HepG2 (cell line): Measurements from ENCODE around the gene FAM219A. TPM values are rescaled to one million over a fixed set of nuclear protein-coding genes. Genes with fewer than 3 reads are reported as not detected.

ENCODE experiments used
- ADNP ChIP-seq: sonication (generic); formaldehyde crosslinking; IDR thresholded peaks from 2 replicates; pipeline ENCODE4 v1.4.0; 2020; ENCODE audit warnings: missing genetic modification reagents
- CEBPB ChIP-seq: IDR thresholded peaks from 2 replicates; pipeline ENCODE4 v1.6.1; 2011; ENCODE audit warnings: low read depth, low read length, improper control_type of control experiment, borderline replicate concordance
- FOXC1 ChIP-seq: sonication (generic); formaldehyde crosslinking; IDR thresholded peaks from 2 replicates; pipeline ENCODE4 v1.8.0; 2022; ENCODE audit warnings: mild to moderate bottlenecking, missing genetic modification reagents, borderline replicate concordance
- HMGA1 ChIP-seq: sonication (generic); formaldehyde crosslinking; conservative IDR thresholded peaks from 2 replicates; pipeline ENCODE4 v1.4.0; 2020; ENCODE audit warnings: missing genetic modification reagents
- ISX ChIP-seq: sonication (generic); formaldehyde crosslinking; conservative IDR thresholded peaks from 2 replicates; pipeline ENCODE4 v1.5.0; 2020; ENCODE audit warnings: missing genetic modification reagents
- TP53 ChIP-seq: sonication (generic); formaldehyde crosslinking; conservative IDR thresholded peaks from 2 replicates; pipeline ENCODE4 v1.4.0; 2020; ENCODE audit warnings: missing genetic modification reagents
- YEATS4 ChIP-seq: sonication (generic); formaldehyde crosslinking; IDR thresholded peaks from 2 replicates; pipeline ENCODE4 v1.4.0; 2020; ENCODE audit warnings: missing genetic modification reagents, borderline replicate concordance
- ZMYM4 ChIP-seq: sonication (generic); formaldehyde crosslinking; IDR thresholded peaks from 2 replicates; pipeline ENCODE4 v1.8.1; 2023; ENCODE audit warnings: mild to moderate bottlenecking, missing genetic modification reagents
- ZNF572 ChIP-seq: sonication (generic); formaldehyde crosslinking; IDR thresholded peaks from 2 replicates; pipeline ENCODE4 v1.5.1; 2020; ENCODE audit warnings: mild to moderate bottlenecking, missing genetic modification reagents
- ZNF841 ChIP-seq: sonication (generic); formaldehyde crosslinking; IDR thresholded peaks from 2 replicates; pipeline ENCODE4 v1.8.1; 2023; ENCODE audit warnings: missing genetic modification reagents, borderline replicate concordance
- polyA plus RNA-seq, 8 experiments: library from polyadenylated mRNA; depleted of rRNA in 3 of 8; stranded (reverse) in 7 of 8; unstranded in 1 of 8; fragments of >200 nt; fragmentation: Illumina TruSeq in 4 of 8; extraction: Trizol in 4 of 8; gene quantifications; 2 replicates each; pipeline versions ENCODE4 v1.2.1 to v1.2.3, GENCODE V29; 2011 to 2016; ENCODE audit warnings: low read depth in 4 of 8, missing spikeins in 1 of 8, mixed read lengths in 1 of 8; ENCODE audit not compliant: insufficient read depth in 1 of 8
- total RNA-seq, 5 experiments: library from RNA; depleted of rRNA; stranded (reverse); fragments of >200 nt; fragmentation: Illumina TruSeq; extraction: Trizol; gene quantifications; 2 replicates each; pipeline ENCODE4 v1.2.3, GENCODE V29; 2016; ENCODE audit warnings: low read depth in 1 of 5
- TF ChIP-seq, protein P1 (sequence below): sonication (generic); formaldehyde crosslinking; IDR thresholded peaks from 2 replicates; pipeline ENCODE4 v1.5.0; 2020; ENCODE audit warnings: mild to moderate bottlenecking, missing genetic modification reagents
- TF ChIP-seq, protein P2 (sequence below): sonication (generic); formaldehyde crosslinking; IDR thresholded peaks from 2 replicates; pipeline ENCODE4 v1.5.0; 2020; ENCODE audit warnings: missing genetic modification reagents
- TF ChIP-seq, protein P3 (sequence below): sonication (generic); formaldehyde crosslinking; IDR thresholded peaks from 2 replicates; pipeline ENCODE4 v1.4.0; 2020; ENCODE audit warnings: missing genetic modification reagents, borderline replicate concordance
- TF ChIP-seq, protein P4 (sequence below): IDR thresholded peaks from 2 replicates; pipeline ENCODE4 v1.6.1; 2016; ENCODE audit warnings: low read depth
- TF ChIP-seq, protein P5 (sequence below): sonication (generic); formaldehyde crosslinking; IDR thresholded peaks from 2 replicates; pipeline ENCODE4 v1.5.1; 2020; ENCODE audit warnings: mild to moderate bottlenecking, missing genetic modification reagents, moderate library complexity
- TF ChIP-seq, protein P6 (sequence below): sonication (generic); formaldehyde crosslinking; IDR thresholded peaks from 2 replicates; pipeline ENCODE4 v1.4.0; 2020; ENCODE audit warnings: missing genetic modification reagents, borderline replicate concordance

The FAM219A gene
- total and polyA plus RNA-seq, 2 of the 13 experiments (the other 11 are each of a cell fraction or from before 2014, with no cell fraction given) = 3.9 to 6.4 TPM

DNA sequence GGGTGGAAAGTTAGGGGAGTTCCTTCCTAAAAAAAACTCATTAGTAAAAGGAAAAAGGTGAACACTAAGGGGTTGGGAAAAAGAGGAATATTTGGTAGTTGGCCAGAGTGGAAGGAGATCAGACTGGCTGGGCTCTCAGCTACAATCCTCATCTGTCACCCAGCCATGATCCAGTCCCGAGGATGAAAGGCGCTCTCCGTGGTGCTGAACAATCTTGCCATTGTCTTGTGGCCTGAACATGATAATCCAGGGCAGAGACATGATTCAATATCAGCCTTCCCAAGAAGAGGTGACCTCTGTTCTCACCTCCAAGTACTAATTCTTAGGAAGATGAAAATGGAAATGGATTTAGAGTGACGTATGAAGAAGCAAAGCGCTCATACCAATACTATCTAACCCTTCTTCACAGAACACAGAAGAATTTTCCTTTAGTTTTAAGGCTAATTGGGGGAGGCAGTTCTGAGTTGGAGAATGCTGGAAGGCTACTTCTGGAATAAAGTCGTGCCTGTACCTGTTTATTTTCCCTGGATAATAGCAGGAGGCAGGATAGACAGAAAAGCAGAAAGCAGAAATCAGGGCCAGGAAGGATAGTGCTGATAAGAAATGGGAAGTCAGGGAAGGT is 45.0 kb downstream of the FAM219A start (continued):
- TF ChIP-seq ZNF841 (CRISPR knock-in tag) (no peak), TP53 (CRISPR knock-in tag) (no peak), FOXC1 (CRISPR knock-in tag) (no peak), ISX (no peak), ADNP (CRISPR knock-in tag) (no peak), ZNF572 (CRISPR knock-in tag) (no peak), YEATS4 (CRISPR knock-in tag) (no peak), CEBPB (no peak), HMGA1 (CRISPR knock-in tag) (no peak), ZMYM4 (CRISPR knock-in tag) (no peak)
- TF ChIP-seq, protein P1, sequence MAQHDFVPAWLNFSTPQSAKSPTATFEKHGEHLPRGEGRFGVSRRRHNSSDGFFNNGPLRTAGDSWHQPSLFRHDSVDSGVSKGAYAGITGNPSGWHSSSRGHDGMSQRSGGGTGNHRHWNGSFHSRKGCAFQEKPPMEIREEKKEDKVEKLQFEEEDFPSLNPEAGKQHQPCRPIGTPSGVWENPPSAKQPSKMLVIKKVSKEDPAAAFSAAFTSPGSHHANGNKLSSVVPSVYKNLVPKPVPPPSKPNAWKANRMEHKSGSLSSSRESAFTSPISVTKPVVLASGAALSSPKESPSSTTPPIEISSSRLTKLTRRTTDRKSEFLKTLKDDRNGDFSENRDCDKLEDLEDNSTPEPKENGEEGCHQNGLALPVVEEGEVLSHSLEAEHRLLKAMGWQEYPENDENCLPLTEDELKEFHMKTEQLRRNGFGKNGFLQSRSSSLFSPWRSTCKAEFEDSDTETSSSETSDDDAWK (CRISPR knock-in tag) = no peak
- TF ChIP-seq, protein P2, sequence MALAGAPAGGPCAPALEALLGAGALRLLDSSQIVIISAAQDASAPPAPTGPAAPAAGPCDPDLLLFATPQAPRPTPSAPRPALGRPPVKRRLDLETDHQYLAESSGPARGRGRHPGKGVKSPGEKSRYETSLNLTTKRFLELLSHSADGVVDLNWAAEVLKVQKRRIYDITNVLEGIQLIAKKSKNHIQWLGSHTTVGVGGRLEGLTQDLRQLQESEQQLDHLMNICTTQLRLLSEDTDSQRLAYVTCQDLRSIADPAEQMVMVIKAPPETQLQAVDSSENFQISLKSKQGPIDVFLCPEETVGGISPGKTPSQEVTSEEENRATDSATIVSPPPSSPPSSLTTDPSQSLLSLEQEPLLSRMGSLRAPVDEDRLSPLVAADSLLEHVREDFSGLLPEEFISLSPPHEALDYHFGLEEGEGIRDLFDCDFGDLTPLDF = no peak
- TF ChIP-seq, protein P3, sequence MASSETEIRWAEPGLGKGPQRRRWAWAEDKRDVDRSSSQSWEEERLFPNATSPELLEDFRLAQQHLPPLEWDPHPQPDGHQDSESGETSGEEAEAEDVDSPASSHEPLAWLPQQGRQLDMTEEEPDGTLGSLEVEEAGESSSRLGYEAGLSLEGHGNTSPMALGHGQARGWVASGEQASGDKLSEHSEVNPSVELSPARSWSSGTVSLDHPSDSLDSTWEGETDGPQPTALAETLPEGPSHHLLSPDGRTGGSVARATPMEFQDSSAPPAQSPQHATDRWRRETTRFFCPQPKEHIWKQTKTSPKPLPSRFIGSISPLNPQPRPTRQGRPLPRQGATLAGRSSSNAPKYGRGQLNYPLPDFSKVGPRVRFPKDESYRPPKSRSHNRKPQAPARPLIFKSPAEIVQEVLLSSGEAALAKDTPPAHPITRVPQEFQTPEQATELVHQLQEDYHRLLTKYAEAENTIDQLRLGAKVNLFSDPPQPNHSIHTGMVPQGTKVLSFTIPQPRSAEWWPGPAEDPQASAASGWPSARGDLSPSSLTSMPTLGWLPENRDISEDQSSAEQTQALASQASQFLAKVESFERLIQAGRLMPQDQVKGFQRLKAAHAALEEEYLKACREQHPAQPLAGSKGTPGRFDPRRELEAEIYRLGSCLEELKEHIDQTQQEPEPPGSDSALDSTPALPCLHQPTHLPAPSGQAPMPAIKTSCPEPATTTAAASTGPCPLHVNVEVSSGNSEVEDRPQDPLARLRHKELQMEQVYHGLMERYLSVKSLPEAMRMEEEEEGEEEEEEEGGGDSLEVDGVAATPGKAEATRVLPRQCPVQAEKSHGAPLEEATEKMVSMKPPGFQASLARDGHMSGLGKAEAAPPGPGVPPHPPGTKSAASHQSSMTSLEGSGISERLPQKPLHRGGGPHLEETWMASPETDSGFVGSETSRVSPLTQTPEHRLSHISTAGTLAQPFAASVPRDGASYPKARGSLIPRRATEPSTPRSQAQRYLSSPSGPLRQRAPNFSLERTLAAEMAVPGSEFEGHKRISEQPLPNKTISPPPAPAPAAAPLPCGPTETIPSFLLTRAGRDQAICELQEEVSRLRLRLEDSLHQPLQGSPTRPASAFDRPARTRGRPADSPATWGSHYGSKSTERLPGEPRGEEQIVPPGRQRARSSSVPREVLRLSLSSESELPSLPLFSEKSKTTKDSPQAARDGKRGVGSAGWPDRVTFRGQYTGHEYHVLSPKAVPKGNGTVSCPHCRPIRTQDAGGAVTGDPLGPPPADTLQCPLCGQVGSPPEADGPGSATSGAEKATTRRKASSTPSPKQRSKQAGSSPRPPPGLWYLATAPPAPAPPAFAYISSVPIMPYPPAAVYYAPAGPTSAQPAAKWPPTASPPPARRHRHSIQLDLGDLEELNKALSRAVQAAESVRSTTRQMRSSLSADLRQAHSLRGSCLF (CRISPR knock-in tag) = no peak
- TF ChIP-seq, protein P4, sequence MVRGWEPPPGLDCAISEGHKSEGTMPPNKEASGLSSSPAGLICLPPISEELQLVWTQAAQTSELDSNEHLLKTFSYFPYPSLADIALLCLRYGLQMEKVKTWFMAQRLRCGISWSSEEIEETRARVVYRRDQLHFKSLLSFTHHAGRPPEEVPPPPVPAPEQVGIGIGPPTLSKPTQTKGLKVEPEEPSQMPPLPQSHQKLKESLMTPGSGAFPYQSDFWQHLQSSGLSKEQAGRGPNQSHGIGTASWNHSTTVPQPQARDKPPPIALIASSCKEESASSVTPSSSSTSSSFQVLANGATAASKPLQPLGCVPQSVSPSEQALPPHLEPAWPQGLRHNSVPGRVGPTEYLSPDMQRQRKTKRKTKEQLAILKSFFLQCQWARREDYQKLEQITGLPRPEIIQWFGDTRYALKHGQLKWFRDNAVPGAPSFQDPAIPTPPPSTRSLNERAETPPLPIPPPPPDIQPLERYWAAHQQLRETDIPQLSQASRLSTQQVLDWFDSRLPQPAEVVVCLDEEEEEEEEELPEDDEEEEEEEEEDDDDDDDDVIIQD (CRISPR knock-in tag) = no peak
- TF ChIP-seq, protein P5, sequence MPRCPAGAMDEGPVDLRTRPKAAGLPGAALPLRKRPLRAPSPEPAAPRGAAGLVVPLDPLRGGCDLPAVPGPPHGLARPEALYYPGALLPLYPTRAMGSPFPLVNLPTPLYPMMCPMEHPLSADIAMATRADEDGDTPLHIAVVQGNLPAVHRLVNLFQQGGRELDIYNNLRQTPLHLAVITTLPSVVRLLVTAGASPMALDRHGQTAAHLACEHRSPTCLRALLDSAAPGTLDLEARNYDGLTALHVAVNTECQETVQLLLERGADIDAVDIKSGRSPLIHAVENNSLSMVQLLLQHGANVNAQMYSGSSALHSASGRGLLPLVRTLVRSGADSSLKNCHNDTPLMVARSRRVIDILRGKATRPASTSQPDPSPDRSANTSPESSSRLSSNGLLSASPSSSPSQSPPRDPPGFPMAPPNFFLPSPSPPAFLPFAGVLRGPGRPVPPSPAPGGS (CRISPR knock-in tag) = no peak
- TF ChIP-seq, protein P6, sequence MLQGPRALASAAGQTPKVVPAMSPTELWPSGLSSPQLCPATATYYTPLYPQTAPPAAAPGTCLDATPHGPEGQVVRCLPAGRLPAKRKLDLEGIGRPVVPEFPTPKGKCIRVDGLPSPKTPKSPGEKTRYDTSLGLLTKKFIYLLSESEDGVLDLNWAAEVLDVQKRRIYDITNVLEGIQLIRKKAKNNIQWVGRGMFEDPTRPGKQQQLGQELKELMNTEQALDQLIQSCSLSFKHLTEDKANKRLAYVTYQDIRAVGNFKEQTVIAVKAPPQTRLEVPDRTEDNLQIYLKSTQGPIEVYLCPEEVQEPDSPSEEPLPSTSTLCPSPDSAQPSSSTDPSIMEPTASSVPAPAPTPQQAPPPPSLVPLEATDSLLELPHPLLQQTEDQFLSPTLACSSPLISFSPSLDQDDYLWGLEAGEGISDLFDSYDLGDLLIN = no peak
